Pancreas (tissue), 10 donors: ENCODE measurements around the gene NTN1. TPM values are rescaled to one million over a fixed set of nuclear protein-coding genes. Genes with fewer than 3 reads are reported as not detected.
A peak's percentile ranks its signal among the peaks of the same experiment; 100 is the strongest.

ENCODE experiments used
- ATAC-seq, 4 donors: fragments of 200-7000 bp; cut with Tn5 transposase; one replicate each; pipeline versions ENCODE4 v1.8.0 to v1.9.1; 2020; ENCODE audit warnings: mild to moderate bottlenecking in 4 of 4, moderate library complexity in 4 of 4
- DNase-seq, 6 donors: peaks; one replicate each; pipeline ENCODE4 v3.0.0-alpha.2; 2020
- FAIRE-seq: peaks from 2 replicates; lab custom pipeline; 2012; peaks lifted over from hg19 to GRCh38; lab: Jason Lieb, UNC
- H3K27ac ChIP-seq, 4 donors: fragments of 200-600 bp; sonication (generic); 1 replicate in 3 of 4; 2 replicates in 1 of 4; pipeline versions ENCODE4 v1.5.0 to v1.8.0; 2020
- H3K27me3 ChIP-seq, 4 donors: fragments of 200-600 bp; one replicate each; pipeline ENCODE4 v1.8.0; 2021
- H3K36me3 ChIP-seq, 3 donors: fragments of 200-600 bp; sonication (generic) in 1 of 3; one replicate each; pipeline versions ENCODE4 v1.5.0 to v1.8.0; 2020 to 2021
- H3K4me1 ChIP-seq, 3 donors: fragments of 200-600 bp; one replicate each; pipeline ENCODE4 v1.8.0; 2021
- H3K4me3 ChIP-seq, 4 donors: fragments of 200-600 bp; sonication (generic) in 2 of 4; one replicate each; pipeline versions ENCODE4 v1.5.0 to v1.8.0; 2020 to 2021
- H3K9me3 ChIP-seq, 4 donors: fragments of 200-600 bp; one replicate each; pipeline ENCODE4 v1.8.0; 2021
- WGBS, 2 donors: extraction: QIAGEN DNeasy Blood & Tissue Kit; methylation state at CpG; one replicate each; pipeline ENCODE4 v1.1.7; 2013; 5-methylcytosine and 5-hydroxymethylcytosine counted together
- intact Hi-C, 3 donors: fragments of 100-400 bp; cut with DNase I; formaldehyde crosslinking; loops; one replicate each; pipeline versions ENCODE4 v1.11.1 to v1.14.2; 2022
- polyA plus RNA-seq, 2 donors: library from polyadenylated mRNA; stranded (reverse); fragments of 200-250 nt; gene quantifications; one replicate each; pipeline ENCODE4 v1.2.3, GENCODE V29; 2013
- total RNA-seq, 6 donors: library from RNA; stranded (reverse); fragmentation: NEBNext Ultra II Directional in 4 of 6; extraction: Animal tissue kit (Norgen Biotek cat#: 25700) in 4 of 6; gene quantifications; one replicate each; pipeline versions ENCODE4 v1.2.1 to v1.2.4, GENCODE V29; 2021 to 2023
- TF ChIP-seq, protein P1 (sequence below), 4 donors: fragments of 200-600 bp; sonication (generic) in 3 of 4; IDR thresholded peaks; one replicate each; pipeline versions ENCODE4 v1.5.0 to v1.8.0; 2021; ENCODE audit warnings: antibody characterized with exemption in 4 of 4
- donor health status: healthy with polysubstance abuse.
- donor health status: DM: no; HTN: no; CAD: no; lungs with moderate emphysema.
- donor health status: DM: no; HTN: no; CAD: no.
- donor health status: control.
- donor health status: control.
- donor health status: Bipolar disorder and iron deficiency.
- donor health status: DM: yes; HTN: yes; CAD: no.
- donor health status: DM: no; HTN: no; CAD: no.
- donor health status: DM: no; HTN: no; CAD: no.
- donor health status: DM: yes; HTN: yes; CAD: no.

NTN1 gene
- total and polyA plus RNA-seq, 8 donors, result 1.8 to 4.3 (median 2.5) TPM

DNA sequence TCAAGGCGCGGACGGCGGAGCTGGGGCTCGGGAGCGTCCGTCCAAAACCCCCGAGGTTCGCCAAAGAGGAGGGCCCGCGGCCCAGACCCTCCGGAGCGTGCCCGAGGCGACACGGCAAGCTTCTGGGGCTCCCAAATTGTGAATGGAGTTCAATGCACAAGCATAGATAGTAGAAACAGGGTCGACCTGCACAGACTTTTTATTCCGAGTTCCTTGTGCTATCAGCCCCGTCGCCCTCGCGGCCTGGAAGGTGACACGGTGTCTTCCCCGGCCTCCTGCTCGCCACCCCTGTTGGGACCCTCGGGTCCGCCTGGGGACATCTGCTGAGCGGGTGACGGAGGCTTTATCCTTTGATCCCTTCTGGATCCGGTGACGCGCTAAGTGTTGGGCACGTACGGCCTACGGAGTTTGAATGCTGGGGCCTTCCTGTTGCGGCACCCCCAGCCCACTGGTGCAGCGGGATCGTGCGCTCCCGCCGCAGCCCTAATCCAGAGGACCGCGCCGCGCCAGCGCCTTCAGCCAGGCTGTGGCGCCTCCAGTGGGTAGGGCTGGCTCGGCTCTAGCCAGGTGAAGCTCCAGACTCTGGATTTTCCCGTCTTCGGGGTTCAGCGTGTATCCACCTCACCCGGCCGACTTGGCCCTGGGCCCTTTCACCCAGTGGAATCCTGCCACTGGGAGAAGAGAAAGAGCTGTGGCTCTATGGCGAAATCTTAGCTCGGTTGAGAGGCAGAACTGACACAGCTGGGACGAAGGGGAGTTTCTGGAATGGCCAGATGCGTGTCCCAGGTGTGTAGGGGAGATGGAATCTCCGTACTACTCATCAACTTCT is 17.0 kb upstream of the NTN1 start:
- no peaks in the 10 kb centered on the region for H3K9me3 ChIP-seq
- H3K27ac ChIP-seq, result no peak overlapping the region
- H3K27me3 ChIP-seq, result peaks cover 0 to 8% (median 3%) of the 10 kb centered on the region in 4 donors
- H3K4me1 ChIP-seq, result peaks cover 0 to 4% (median 4%) of the 10 kb centered on the region in 3 donors
- ATAC-seq (peak in 1 of 4 donors; percentile 14), DNase-seq (no peak), FAIRE-seq (no peak)
- 33 to 44% methylated on average over 57 to 58 of the region's 58 CpGs for WGBS, 2 donors
- intact Hi-C loops, result no loop called here
- peak overlapping the region in 2 of 4 donors; percentile 43 to 56 for H3K4me3 ChIP-seq
- TF ChIP-seq, protein P1, sequence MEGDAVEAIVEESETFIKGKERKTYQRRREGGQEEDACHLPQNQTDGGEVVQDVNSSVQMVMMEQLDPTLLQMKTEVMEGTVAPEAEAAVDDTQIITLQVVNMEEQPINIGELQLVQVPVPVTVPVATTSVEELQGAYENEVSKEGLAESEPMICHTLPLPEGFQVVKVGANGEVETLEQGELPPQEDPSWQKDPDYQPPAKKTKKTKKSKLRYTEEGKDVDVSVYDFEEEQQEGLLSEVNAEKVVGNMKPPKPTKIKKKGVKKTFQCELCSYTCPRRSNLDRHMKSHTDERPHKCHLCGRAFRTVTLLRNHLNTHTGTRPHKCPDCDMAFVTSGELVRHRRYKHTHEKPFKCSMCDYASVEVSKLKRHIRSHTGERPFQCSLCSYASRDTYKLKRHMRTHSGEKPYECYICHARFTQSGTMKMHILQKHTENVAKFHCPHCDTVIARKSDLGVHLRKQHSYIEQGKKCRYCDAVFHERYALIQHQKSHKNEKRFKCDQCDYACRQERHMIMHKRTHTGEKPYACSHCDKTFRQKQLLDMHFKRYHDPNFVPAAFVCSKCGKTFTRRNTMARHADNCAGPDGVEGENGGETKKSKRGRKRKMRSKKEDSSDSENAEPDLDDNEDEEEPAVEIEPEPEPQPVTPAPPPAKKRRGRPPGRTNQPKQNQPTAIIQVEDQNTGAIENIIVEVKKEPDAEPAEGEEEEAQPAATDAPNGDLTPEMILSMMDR (IDR thresholded peaks at IDR 0.05), result no peak
- no peaks in the 10 kb centered on the region for H3K36me3 ChIP-seq

DNA sequence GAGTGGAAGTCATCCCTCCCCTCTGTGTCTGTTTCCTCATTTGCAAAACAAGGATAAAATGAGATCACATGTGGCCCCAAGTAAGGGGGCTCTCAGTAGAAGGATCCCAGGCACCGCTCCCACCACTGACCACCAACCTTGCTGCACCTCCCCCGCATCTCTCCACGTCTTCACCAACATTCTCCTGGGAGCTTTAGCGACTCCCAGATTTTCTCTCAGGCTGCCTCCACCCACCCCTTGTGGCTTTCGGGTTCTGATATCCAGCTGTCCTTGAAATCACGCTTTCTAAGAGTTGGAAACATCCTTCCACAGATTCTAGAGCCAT is 16.4 kb upstream of the NTN1 start:
- peaks cover 0 to 8% (median 3%) of the 10 kb centered on the region in 4 donors for H3K27me3 ChIP-seq
- peaks cover 0 to 4% (median 4%) of the 10 kb centered on the region in 3 donors for H3K4me1 ChIP-seq
- no peak for DNase-seq
- no peaks in the 10 kb centered on the region for H3K36me3 ChIP-seq
- intact Hi-C loops, result no loop called here
- no peak for FAIRE-seq
- no peak overlapping the region for H3K27ac ChIP-seq
- H3K9me3 ChIP-seq, result no peaks in the 10 kb centered on the region
- WGBS, 2 donors, result 74 to 76% methylated on average over 6 of the region's 6 CpGs
- no peak for ATAC-seq
- TF ChIP-seq, protein P1 (IDR thresholded peaks at IDR 0.05), result no peak
- no peak overlapping the region for H3K4me3 ChIP-seq

DNA sequence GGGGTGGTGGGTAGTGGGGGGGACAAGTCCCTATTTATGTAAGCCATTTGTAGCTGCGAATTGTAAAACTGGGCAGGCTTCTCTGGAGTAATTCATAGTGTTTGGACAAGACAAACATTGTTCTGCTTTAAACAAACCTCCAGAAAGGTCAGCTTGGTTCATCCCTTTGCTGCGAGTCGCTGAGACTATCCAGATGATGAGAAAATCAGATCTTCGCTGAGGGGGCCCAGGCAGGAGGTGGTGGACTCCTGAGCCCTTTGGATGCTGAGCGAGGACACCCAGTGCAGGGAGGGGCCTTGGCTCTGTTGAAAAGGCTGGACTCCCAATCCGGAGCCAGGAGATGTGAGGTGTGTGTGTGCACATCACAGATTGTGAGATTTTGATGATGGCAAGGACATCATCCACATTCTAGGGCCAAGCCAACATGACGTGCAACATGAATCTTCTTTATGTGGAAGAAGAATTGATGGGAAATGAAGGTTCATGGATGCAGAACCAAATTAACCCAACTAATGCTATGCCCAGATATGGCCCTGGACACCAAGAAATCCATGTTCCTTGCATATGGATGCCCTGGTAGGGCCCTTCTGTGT is 15.0 kb upstream of the NTN1 start:
- intact Hi-C loops, result no loop called here
- peaks cover 0 to 4% (median 4%) of the 10 kb centered on the region in 3 donors for H3K4me1 ChIP-seq
- no peak for ATAC-seq
- H3K27ac ChIP-seq, result no peak overlapping the region
- FAIRE-seq, result no peak
- peaks cover 0 to 8% (median 3%) of the 10 kb centered on the region in 4 donors for H3K27me3 ChIP-seq
- no peak for DNase-seq
- H3K4me3 ChIP-seq, result no peak overlapping the region
- no peaks in the 10 kb centered on the region for H3K36me3 ChIP-seq
- TF ChIP-seq, protein P1 (IDR thresholded peaks at IDR 0.05), result no peak
- no peaks in the 10 kb centered on the region for H3K9me3 ChIP-seq
- WGBS, 2 donors, result 77 to 83% methylated on average over 7 of the region's 7 CpGs

DNA sequence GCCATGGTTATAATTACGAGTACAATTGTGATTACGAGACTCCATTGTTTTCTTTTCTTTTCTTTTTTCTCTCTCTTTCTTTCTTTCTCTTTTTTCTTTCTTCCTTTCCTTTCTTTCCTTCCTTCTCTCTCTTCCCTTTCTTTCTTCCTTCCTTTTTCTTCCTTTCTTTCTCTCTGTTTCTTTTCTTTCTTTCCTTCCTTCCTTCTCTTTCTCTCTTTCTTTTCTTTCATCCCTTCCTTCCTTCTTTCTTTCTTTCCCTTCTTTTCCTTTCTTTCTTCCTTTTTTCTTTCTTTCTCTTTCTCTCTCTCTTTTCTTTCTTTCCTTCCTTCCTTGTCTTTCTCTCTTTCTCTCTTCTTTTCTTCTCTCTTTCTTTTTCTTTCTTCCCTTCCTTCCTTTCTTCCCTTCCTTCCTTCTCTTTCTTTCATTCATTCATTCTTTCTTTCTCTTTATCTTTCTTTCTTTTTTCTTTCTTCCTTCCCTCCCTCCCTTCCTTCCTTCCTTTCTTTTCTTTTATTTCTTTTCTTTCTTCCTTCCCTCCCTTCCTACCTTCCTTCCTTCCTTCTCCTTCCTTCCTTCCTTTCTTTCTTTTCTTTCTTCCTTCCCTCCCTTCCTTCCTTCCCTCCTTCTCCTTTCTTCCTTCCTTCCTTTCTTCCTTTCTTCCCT is 14.1 kb upstream of the NTN1 start:
- peaks cover 0 to 8% (median 3%) of the 10 kb centered on the region in 4 donors for H3K27me3 ChIP-seq

More for the DNA sequence above, 14.1 kb upstream of the NTN1 start:
- FAIRE-seq, result no peak
- no peak for DNase-seq
- Histone ChIP-seq H3K4me3 (no peak overlapping the region), H3K4me1 (peaks cover 0 to 4% (median 4%) of the 10 kb centered on the region in 3 donors), H3K27ac (no peak overlapping the region), H3K36me3 (no peaks in the 10 kb centered on the region), H3K9me3 (no peaks in the 10 kb centered on the region)
- TF ChIP-seq, protein P1 (IDR thresholded peaks at IDR 0.05), result no peak
- intact Hi-C loops, result no loop called here
- no peak for ATAC-seq
- 87 to 98% methylated on average over 2 of the region's 2 CpGs for WGBS, 2 donors
